GM21717 (cell line): Measurements from ENCODE around the gene ZC3H7A.

Source experiments
- ATAC-seq: cut with Tn5 transposase; IDR thresholded peaks from one replicate; pipeline ENCODE4 v1.9.1; 2021; ENCODE audit warnings: mild to moderate bottlenecking, moderate library complexity; ENCODE audit not compliant: unreplicated experiment

The ZC3H7A gene

DNA sequence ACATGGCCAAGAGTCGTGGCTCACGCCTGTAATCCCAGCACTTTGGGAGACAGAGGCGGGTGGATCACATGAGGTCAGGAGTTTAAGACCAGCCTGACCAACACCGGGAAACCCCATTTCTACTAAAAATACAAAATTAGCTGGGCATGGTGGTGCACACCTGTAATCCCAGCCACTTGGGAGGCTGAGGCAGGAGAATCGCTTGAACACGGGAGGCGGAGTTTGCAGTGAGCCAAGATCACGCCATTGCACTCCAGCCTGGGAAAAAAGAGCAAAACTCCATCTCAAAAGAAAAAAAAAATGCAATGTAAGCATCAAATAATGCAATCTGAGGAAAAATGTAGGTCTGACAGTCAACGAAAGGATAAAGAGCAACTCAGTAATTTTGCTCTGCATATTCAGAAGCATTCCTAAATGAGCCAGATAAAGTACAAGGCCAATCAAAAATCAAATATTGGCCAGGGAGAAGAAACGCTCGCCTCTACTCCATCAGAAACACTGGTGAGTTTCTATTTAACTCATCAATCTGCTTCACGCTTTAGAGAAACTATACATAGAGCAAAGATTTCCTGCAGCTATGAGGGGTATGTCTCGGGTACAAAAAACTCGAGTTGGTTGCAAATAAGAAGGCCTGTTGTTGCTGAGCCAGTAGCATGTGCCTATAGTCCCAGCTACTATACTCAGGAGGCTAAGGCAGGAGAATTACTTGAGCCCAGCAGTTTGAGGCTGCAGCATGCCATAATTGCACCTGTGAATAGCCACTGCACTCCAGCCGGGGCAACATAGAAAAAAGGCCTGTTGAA lies 58.1 kb downstream of the ZC3H7A start:
- ATAC-seq: no peak

DNA sequence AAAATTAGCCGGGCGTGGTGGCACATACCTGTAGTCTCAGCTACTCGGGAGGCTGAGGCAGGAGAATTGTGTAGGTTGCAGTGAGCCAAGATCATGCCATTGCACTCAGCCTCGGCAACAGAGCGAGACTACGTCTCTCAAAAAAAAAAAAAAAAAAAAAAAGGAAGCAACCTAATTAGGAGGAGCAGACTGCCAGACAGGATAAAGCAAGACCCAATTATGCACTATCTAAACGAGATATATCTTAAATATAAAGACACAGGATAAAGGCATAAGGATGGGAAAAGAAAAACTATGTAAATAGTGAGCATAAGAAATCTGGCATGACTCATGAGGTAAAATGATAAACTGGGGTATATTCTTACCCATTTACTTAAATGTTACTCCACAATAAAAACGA lies 59.3 kb downstream of the ZC3H7A start:
- no peak for ATAC-seq

DNA sequence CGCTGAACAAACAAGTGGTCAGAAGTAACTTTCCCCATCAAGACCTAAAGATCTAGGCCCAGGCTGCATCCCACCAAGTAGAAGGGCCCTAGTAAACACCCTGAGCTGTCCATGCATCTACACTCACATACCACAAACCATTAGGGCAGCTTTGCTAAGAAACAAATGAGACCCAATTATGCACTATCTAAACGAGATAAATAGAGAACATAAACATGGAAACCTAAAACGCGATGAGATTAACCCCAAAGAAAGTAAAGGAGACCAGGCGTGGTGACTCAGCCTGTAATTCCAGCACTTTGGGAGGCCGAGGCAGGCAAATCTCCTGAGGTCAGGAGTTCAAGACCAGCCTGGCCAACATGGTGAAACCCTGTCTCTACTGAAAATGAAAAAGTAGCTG lies 60.2 kb downstream of the ZC3H7A start:
- ATAC-seq: no peak

DNA sequence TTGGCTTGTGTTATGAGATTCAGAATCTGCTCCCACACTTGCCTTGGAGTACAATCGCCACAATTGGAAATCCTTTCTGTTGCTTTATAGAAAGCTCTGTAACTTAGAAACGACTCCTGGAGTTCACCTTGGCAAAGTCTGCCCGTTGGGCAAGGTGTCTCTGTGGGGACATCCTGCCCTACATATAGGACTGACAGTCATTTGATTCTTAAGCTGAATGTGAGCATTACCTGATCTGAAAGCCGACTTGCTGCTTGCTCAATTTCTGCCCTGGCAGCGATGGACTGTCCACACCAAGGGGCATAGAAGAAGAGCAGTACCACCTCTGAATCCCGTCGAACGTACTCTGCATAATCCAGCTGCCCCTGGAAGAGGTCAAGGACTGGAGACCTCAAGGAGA lies 61.3 kb downstream of the ZC3H7A start:
- no peak for ATAC-seq

DNA sequence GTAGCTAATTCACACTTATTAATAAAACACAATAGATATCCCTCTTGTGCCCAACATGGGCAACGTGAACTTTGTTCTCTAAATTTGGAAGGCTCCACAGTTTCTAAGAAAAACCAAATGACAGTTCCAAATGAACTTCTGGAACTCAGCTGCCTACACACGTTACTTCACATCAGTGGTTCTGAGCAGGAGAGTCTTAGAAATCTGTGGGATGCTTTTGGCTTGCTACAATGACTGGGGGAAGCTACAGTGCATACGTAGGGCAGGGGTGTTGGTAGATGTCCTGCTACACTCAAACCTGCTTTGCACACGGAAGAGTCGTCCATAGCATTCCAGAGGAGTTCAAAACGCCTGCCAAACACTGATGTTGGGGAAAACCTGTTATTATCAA lies 62.4 kb downstream of the ZC3H7A start:
- ATAC-seq: no peak

DNA sequence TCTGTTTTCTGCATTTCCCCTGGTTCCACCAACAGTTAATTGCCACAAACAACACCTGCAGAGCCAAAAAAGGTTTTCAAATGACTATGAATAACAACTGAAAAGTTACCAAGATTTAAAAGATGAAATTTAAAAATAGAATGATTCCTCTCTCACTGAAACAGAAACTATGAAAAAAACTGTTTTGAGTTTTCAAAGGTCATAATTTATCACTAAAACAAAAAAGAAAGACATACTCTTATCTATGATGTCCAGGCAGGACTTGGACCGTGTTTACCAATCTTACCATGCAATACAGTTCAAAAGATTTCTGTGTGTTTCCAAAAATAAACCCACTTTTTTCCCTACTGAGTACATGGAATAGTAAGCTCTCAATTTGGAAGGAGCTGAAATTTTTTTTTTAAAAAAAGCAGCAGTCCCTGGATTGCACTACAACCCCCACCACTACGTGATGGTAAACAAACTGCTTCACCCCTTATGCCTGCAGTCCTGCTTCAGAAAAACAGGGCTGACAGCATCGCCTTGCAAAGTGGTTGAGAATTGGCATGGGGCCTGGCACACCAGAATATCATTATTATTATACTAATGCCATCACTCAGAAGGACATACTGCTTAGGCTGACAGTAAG lies 62.9 kb downstream of the ZC3H7A start:
- no peak for ATAC-seq

DNA sequence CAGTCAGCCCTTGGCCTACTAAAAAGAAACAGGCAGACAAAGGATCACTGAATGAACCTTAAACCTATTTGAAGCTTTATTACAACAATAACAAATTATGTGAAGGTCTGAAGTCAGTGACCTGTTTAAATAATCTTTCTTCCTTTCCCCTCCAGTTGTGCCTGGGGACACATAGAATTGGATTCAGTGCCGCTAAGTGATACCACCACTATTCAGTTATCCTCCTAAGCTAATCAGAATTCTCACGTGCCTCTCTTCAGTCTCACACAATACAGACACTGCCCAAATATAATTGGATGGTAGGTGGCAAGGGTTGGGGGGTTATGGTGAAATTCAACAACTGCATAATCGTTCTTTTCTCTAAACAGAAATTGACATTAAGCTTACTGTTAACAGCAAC lies 65.8 kb downstream of the ZC3H7A start:
- ATAC-seq: no peak

DNA sequence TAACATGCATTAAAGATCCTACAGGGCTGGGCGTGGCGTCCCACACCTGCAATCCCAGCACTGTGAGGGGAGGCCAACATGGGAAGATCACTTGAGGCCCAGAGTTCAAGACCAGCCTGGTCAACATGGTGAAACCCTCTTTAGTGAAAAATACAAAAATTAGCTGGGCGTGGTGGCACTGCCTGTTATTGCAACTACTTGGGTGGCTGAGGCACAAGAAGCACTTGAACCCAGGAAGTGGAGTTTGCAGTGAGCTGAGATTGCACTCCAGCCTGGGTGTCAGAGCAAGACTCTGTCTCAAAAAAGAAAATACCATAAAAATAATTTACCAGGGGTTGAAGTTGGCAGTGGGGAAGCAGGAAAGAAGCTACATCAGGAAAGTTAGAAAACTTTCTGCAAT lies 67.3 kb downstream of the ZC3H7A start:
- ATAC-seq: no peak

DNA sequence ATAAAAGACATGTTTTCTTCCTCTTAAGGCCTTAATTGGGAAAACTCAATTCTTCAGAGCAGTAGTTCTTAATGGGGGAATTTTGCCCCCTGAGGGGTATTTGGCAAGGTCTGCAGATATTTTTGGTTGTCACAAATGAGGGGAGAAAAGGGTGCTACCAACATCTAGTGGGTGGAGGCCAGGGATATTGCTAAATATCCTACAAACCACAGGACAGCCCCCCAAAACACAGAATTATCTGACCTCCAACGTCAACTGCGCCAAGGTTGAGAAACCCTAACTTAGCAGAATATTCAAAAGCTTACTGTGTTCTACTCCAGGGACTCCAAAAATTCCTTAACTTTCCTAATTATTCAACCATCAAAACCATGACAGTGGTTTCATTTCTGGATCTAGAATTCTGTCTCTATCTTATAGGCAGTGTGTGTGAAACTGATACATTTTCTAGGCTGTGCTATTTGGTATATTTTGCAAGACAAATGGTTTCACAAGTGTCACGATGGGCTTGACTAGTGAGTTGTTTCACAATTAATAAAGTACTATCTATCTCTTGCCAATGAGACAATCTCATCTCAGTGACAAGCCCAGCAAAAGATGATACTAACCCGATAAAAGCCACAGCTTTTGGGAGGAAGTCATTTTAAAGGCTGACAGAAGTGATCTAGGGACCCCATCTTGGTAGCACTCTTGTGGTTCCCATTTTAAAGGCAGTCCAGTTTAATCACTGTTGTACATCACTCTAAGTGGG lies 69.1 kb downstream of the ZC3H7A start:
- ATAC-seq: no peak

DNA sequence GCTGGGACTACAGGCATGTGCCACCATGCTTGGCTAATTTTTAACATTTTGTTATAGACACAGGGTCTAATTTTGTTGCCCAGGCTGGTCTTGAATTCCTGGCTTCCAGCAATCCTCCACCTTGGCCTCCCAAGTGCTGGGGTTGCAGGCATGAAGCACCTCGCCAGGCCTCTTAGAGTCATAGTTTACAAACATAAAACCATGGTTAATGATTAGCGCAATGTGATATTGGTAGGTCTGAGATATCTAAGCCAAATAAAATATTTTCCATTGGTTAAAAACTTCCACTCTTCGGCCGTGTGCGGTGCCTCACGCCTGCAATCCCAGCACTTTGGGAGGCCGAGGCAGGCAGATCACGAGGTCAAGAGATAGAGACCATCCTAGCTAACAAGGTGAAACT lies 71.0 kb downstream of the ZC3H7A start:
- ATAC-seq: no peak

DNA sequence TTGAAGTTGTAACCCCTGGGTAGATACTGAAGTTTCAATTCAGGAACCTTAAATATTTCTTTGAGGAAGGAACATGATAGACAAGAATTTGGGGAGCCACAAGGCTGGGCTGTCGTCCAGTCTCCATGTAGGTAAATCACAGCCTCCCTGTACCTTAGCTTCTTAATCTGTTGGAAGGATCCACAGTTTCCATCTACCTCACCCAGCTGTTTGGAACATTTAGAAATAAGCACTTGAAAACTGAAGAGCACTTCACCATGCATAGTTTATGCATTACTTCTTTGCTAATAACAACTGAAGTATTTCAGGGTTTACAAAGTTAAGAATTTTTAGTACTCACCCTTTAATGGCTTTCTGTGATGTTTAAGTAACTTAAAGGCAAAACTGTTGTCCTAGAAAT lies 71.6 kb downstream of the ZC3H7A start:
- no peak for ATAC-seq

DNA sequence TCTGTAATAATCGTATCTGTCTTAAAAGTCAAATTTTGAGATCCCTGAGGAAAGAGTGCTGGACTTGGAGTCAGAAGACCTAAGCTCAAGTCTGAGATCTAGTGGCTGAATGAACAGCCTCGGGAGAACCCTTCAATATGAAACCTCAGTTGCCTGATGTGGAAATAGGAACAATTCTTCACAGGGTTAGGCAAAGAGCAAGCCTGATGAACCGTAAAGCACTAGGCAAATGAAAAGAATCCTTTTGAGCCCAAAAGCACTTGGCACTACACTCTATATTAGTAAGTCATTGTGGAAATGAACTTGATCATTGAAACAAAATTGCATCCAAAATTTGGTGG lies 74.6 kb downstream of the ZC3H7A start:
- ATAC-seq: no peak

DNA sequence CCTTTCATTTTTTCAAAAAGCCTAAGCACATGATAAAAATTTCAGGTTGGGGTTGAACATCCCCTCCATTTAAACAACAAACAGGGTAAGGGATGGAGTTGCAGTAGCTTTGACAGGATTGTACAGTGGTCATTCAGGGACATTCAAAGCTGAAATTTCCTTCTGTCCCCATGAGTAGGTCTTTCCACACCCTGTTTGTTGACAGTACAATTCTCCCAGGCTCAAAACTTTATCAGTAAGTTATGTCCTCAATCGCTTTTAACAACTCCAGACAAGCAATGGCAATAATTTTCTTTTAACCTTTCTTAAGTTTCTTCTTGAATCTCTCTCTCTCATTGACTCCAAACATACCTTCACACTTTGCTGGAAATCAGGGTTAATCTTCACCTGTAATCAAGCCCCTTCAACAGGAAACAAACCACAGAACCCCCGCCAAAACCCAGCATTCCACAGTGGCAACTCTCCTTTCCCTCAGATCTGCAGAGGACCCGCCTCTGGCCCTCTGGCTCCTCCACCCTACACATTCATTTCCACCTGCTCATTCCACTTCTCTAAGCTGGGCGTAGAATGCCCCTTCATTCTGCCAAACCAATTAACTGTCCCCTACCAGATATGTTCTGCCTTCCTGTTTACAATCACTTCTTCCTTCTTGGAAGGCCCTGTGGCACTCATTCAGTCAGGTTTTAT lies 75.1 kb downstream of the ZC3H7A start:
- no peak for ATAC-seq

DNA sequence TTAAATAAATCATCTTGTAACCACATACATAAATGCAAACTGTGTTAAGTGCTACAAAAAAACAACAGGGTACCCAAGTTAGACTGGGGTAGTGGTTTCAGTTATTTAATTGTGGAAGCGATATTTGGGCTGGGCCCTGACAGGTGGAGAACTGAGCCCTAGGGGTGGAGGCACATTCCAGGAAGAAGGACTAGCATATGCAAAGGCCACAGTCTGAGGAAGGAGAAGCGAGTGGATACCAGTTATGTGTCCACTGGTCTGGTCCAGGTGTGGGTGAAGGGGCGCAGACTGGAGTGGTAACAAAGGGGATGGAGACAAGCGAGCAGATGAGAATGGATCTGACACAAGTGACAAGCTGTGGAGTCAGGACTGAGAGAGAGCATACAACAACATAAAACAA lies 77.3 kb downstream of the ZC3H7A start:
- ATAC-seq: no peak

DNA sequence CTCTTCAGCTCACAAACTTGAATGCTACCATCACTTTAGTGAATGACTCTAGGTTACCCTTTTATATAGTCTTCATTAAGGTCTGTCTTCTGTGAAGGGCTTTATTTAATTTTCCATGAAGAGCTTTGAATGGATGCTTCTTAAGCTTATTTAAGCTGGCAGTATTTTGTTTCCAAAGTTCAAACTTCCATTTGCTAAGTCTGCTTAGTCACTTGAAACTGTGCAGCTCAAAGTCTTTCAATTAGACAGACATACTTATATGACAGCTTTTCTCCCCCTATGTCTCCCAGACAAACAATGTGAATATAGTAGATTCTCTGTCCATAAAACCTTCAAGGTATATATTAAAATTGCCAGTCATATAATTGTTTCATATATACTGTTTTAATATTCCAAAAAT lies 77.9 kb downstream of the ZC3H7A start:
- no peak for ATAC-seq

DNA sequence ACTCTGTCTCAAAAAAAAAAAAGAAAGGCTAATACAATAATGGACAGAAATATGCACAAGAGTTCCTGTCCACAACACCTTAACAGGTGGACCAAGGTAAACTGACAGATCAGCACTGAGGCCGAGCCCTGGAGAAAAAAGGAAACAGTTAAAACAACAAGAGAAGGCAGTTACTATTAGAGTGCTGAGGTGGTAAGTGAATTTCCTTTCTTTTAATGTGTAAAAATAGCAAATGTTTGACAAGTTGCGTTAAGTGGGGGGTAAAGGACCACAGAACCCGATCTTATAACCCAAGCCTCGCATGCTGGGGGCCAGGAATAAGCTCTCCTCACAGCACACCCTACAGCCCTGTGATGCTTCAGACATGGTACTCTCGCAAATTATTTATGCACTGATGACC lies 79.2 kb downstream of the ZC3H7A start:
- ATAC-seq: no peak

DNA sequence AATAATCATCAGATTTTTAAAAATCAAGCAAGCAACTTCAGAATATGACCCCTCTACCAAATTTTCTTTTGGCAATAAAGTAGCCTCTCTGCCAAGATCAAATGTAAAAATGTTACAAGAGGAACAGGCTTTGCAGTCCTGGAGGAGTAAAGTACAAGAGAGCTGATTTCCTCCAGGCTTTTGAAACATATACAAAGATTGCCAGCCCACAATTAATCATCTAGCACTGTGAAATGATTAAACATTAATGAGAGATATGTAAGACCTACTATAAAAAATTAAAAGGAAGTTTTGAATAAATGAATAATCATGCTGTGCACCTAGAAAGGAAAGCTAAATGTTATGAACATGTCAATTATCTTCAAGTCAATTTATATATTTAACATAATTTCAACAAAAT lies 80.7 kb downstream of the ZC3H7A start:
- ATAC-seq: no peak

DNA sequence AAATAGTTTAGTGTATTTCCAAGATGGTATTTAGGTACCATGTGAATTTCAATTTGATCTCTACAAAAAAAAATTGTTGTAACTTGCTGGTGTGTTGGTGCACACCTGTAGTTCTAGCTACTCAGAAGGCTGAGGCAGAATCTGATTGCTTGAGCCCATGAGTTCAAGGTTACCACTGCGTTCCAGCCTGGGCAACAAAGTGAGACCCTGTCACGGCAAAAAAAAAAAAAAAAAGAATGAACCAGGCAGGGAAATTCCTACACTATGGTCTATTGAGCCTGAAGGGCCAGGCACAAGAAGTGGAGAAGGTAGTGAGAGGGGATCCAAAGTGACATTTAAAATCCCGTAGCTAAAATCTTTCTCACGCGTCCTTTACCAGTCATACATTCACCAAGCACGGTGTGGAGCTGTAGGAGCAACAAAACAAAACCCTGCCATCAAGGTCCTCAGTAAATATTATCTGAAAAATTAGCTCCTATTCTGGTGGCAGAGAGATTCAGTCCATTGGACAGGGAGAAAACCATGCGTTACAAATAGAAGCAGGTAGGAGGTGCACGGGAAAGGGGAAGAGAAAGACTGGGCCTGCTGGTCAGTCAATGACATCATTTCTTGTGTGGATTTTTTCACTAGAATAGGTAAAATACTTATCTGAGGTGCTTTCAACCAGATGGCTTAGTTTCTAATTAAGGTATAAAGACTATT lies 81.7 kb downstream of the ZC3H7A start:
- ATAC-seq: no peak

DNA sequence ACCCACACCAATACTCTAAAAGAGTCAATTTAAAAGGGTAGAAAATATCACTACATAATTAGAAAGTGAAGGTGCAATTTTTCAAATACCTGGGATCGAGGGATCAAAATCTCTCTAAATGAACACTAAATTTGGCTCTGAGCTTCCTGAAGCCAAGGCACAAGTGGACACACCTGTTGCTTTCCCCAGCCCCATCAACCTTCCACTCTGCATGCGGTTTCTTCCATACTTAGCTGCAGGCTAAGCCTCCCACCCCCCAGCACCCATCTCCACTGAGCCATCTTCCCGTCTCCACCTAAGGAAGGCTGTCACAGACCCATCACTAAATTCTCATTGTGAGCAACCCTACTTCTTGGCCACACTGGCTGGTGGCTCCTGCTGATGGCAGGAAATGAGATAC lies 84.9 kb downstream of the ZC3H7A start:
- no peak for ATAC-seq

DNA sequence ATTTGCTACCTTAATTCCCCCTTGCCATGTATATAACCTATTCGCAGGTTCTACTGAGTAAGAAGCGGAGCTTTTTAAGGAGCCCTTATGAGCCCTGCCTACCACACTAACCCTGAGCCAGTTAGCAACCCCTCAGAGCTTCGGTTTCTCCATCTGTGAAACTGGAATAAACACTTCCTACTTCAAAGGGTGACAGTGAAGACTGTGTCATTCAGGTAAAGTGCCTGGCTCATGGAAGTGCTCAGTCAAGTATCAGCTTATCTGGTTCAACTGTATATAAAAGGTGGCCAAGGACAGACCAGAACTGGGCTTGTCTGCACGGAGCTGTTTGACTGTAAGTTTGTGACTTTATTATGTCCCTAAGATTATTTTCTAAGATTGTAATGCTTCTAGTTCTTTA lies 85.4 kb downstream of the ZC3H7A start:
- ATAC-seq: no peak

DNA sequence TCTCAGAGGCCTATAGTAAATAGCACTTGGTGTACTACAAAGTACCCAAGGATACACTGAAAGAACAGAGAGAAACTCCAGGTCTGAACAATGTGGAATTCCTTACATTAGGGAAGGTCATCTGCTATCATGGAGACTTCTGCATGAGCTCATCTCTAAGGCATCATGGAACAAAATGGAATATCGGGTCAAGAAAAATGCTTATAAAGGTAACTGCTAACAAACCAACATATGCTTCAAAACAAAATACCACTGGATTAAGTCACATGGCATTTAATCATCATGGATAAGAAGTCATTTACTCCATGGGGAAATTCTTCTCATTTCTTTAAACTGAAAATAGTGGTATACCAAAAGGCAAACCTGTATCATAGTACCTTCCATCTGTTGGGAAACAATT lies 88.6 kb downstream of the ZC3H7A start:
- ATAC-seq: no peak
